GM10266 (cell line): ENCODE data around the gene FOXC2.

Source experiments
- DNase-seq: peaks from one replicate; pipeline ENCODE4 v3.0.0; 2012; ENCODE audit errors: extremely low spot score
- TF ChIP-seq, protein P1 (sequence below): IDR thresholded peaks from 2 replicates; pipeline ENCODE4 v1.5.1; 2012; ENCODE audit warnings: mild to moderate bottlenecking, low read depth; ENCODE audit not compliant: control insufficient read depth, insufficient read depth; ENCODE audit errors: missing control alignments

The FOXC2 gene

DNA sequence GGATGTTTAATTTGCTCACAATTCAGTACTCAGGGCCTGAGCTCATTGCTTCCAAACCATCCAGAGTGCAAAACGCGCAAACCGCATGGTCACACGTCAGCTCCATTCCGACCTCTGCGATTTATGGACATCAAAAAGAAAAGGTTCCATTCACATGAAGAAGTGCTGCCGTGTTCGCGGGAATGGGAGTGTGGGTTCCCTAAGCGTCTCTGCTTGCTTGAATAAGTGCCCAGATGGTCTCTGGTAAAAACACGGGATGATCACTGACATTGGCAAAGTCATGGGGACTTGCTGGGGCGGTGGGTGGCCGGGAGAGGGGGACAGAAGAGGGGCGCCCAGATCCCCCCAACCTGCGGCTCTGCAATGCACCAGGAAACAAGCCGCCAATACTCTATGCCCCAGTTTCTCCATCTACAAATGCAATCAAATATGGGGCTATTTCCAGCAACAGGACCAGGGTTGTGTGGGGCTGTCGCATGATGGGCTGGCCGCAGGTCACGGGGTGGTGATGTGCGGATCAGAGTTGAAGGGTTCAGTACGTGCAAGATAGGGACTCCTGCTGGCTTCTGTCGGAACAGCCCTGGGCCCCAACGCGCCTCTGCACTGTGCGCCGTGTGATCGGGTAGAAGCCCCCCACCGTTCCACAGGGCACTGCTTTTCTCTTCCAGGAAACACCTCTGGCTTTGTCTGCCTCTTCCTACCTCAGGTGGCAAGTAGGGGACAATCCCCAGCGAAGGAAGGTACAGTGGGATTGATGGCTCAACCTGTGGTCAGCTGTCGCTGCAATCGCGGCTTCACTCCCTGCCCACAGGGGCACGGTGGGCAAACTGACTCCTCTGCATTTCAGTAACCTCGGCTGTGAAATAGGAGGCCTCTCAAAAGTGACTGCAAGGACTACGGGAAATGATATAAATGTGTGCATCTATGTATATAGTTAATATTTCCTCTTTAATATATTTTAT lies 45.1 kb upstream of the FOXC2 start:
- TF ChIP-seq, protein P1, sequence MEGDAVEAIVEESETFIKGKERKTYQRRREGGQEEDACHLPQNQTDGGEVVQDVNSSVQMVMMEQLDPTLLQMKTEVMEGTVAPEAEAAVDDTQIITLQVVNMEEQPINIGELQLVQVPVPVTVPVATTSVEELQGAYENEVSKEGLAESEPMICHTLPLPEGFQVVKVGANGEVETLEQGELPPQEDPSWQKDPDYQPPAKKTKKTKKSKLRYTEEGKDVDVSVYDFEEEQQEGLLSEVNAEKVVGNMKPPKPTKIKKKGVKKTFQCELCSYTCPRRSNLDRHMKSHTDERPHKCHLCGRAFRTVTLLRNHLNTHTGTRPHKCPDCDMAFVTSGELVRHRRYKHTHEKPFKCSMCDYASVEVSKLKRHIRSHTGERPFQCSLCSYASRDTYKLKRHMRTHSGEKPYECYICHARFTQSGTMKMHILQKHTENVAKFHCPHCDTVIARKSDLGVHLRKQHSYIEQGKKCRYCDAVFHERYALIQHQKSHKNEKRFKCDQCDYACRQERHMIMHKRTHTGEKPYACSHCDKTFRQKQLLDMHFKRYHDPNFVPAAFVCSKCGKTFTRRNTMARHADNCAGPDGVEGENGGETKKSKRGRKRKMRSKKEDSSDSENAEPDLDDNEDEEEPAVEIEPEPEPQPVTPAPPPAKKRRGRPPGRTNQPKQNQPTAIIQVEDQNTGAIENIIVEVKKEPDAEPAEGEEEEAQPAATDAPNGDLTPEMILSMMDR = no peak
- DNase-seq = no peak

DNA sequence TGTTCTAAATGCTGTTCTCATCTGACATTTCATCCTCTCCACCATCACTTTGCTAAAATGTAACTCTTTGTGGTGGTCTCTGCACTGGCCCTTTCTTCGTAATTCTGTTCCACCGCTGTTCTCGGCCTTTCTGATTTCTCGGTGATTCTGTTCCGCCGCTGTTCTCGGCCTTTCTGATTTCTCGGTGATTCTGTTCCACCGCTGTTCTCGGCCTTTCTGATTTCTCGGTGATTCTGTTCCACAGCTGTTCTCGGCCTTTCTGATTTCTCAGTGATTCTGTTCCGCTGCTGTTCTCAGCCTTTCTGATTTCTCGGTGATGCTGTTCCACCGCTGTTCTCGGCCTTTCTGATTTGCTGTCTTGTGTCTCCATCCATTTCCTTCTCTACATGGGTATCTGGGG lies 44.0 kb upstream of the FOXC2 start:
- DNase-seq = no peak
- TF ChIP-seq, protein P1 = no peak

GRCh38 chr16:86523166-86523740 lies 43.4 kb upstream of the FOXC2 start:
- DNase-seq = no peak
- TF ChIP-seq, protein P1 = no peak

- TF ChIP-seq, protein P1 = no peak
- DNase-seq = no peak
Measured at GRCh38 chr16:86524029-86524428, 42.6 kb upstream of the FOXC2 start.

DNA sequence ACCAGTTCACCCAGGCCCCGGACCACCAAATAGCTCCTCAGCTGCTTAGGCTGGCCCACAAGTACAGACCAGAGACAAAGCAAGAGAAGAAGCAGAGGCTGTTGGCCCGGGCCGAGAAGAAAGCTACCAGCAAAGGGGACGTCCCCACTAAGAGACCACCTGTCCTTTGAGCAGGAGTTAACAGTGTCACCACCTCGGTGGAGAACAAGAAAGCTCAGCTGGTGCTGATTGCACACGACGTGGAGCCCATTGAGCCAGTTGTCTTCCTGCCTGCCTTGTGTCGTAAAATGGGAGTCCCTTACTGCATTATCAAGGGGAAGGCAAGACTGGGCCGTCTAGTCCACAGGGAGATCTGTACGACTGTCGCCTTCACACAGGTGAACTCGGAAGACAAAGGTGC lies 40.9 kb upstream of the FOXC2 start:
- DNase-seq = no peak
- TF ChIP-seq, protein P1 = no peak

GRCh38 chr16:86527366-86527765 lies 39.3 kb upstream of the FOXC2 start:
- no peak for DNase-seq
- TF ChIP-seq, protein P1 = no peak
